NCI-H128 (cell line): ENCODE results near the gene SLC26A11.

ENCODE experiments used
- DNase-seq: peaks from one replicate; lab custom pipeline; 2025; ENCODE audit not compliant: unreplicated experiment; lab: John Stamatoyannopoulos, UW

SLC26A11 gene

DNA sequence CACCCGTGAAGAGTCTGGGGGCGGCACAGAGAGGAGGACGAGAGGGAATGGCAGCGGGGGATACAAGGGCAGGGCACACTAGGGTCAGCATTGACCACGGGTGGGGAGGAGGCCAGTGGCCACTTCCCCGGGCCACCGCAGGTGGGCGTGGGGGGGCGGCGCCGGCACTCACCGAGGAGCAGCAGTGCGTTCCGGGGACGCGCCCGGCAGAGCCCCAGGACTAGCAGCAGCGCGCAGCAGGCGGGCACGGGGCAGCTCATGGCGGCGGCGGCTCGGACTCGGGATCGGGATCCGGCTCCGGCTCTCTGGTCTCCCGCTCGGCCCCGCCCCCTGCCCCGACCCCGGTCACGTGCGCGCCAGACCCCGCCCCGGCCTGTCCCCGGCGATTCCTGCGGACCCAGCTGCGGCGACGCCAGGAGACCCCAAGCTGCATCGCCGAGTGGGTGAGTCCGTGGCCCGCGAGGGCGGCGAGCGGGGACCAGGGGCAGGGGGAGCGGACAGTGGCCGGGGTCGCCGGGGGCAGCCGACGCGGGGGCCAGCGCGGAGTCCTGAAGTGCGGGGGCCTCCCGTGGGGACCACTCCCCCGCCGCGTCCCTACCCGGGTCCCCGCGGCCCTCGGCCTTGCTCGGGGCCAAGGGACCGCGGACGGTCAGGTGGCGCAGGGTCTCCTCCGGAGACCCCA, at the start of gene SLC26A11, which contains the start of gene SGSH:
Gene SLC26A11, plus strand, starts transcription at position 374 of the 682 bp plus-strand sequence. CDS start 1,134 bp downstream, outside the sequence.
Gene SGSH, minus strand, starts transcription at position 280 of the 682 bp plus-strand sequence. Its CDS starts 20 bp downstream, at position 260.
- no peak for DNase-seq

DNA sequence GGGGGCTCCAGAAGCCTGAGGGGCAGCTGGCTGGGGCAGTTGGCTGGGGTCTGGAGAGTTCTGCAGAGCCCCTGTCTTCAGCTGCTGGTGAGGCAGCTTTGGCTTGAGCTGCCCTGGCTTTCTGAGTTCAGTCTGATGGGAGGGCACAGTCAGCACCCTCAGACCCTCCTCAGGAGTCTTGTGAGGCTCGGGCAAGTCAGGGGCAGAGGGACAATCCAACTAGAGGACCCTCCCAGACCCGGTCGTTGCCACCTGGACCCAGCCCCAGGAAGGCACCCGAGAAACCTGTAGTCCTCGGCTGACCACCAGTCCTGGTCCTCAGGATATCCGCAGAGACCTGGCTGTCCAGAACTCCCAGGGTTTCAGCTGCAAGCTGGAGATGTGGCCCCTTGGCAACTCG, 48.5 kb upstream of the SLC26A11 start:
- DNase-seq, result no peak

DNA sequence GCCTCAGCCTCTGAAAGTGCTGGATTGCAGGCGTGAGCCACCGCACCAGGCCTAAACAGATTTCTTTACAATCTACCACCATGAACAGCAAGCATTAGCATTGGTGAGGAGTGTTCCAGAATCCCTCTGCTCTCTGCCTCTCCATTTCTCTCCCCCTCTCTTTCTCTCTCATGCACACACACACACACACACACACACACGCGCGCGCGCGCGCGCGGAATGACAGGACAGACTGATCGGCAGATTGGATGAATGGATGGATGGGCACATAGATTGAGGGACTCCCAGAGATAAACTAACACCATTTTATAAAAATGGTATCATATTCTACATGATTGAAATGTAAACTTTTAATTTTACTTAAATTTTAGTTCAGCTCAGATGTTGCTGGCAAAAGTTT, 47.1 kb upstream of the SLC26A11 start:
- no peak for DNase-seq

DNA sequence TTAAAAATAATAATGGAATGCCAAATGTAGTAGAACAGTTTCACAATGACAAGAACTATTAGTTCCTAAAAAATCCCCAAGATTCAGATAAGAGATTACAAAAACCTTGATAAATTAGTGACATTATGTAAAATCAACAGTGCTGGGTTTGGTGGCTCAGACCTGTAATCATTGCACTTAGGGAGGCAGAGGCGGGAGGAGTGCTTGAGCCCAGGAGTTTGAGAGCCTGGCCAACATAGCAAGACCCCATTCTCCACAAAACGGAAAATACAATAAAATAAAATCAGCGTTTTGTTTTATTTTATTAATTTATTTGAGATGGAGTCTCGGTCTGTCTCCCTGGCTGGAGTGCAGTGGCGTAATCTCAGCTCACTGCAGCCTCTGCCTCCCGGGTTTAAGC, 46.3 kb upstream of the SLC26A11 start:
- no peak for DNase-seq

DNA sequence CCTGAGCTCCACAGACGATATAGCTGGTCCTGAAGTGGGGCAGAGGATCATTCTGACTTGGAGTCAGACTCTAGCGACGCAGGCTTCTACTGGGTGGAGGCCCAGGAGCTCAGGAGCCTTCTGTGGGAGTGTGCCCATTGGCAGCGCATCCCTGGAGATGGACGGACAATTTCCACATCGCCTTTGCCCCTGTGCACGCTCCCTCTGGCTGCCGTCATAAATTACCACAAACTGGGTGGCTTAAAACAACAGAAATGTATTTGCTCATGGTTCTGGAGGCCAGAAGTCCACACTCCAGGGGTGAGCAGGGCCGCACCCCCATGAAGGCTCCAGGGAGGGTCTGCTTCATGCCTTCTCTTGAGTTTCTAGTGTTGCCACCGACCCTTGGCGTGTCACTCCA, 43.5 kb upstream of the SLC26A11 start:
- DNase-seq, result no peak

DNA sequence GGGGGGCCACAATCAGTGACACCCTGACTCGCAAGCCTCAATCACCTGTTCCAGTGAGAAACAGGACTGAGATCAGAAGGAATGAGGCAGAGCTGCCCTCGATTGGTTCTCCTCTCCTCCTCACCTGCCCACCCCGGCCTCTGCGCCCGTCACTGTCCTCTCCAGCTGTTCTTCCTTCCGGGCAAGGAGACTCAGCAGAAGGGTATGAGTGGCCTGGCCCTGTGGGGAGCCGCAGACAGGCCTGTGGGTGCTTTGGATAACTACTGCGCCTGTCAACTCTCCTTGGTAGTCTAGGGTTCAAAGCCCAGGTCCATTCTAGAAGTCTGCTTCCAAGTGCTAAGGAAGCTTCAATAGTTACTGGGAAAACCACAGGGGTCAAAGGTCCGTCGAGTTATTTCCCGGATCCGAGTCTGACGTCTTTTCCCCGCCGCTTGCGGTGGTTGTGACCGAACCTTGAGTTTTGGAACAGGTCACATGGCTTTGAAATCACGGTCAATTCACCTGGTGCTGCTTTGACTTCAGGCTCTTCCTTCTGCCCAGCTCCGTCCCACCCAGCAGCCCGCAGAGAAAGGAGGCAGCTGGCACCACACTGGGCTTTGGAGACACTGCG, 42.1 kb upstream of the SLC26A11 start:
- no peak for DNase-seq

DNA sequence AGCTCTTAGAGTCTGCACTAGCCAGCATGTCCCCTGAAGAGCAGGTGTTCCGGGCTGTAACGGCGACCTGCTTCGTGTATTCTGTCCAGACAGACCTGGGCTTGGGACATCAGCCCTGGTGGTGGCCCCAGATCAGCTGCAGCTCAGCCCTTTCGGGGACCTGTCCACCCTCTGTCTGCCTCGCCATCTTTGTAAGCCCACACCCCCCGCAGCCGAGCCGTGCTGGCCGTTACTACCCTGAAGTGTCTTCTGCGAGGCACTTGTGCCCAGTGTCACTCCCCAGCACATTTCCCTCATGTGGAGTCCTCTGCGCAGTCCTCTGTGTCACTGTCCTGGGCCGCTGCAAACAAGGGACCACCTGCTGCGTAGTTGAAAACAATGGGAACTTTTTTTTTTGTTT, 40.0 kb upstream of the SLC26A11 start:
- no peak for DNase-seq

DNA sequence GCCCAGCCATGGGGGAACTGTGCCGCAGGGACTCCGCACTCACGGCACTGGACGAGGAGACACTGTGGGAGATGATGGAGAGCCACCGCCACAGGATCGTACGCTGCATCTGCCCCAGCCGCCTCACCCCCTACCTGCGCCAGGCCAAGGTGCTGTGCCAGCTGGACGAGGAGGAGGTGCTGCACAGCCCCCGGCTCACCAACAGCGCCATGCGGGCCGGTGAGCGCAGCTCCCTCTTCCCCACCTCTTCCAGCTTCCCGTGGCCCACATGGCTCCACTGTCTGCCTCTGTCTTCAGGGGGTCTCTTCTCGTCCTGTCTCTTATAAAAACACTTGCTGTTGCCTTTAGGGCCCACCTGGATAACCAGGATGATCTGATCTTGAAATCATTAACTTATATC, 38.8 kb upstream of the SLC26A11 start:
- no peak for DNase-seq

DNA sequence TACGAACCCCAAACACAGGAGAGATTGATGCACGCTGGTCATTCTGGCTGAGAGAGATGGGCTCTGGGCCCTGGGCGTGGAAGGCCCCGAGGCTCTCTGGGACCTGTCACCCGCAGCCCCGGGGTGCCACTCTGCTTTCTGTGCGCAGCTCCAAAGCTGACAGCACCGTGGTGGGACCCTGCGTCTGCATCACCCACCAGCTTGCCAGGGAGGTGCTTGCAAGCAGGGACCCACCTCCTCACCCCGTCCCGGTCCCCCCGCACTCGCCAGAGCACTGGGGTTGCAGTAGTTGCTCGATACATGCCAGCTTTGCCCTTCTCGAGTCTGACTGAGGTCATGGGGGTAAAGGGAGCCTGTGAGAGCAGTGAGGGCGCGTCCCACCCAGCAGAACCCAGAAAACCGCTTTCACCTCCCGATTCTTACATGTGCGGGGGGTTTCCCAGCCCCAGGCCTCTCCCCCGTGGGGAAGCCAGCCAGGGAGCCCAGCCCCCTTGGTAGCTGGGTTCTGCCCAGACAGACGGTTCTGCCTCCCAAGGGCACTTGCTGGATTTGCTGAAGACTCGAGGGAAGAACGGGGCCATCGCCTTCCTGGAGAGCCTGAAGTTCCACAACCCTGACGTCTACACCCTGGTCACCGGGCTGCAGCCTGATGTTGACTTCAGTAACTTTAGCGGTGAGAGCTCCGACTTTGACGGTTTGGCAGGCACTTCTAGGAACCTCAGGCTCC, 37.9 kb upstream of the SLC26A11 start:
- no peak for DNase-seq

DNA sequence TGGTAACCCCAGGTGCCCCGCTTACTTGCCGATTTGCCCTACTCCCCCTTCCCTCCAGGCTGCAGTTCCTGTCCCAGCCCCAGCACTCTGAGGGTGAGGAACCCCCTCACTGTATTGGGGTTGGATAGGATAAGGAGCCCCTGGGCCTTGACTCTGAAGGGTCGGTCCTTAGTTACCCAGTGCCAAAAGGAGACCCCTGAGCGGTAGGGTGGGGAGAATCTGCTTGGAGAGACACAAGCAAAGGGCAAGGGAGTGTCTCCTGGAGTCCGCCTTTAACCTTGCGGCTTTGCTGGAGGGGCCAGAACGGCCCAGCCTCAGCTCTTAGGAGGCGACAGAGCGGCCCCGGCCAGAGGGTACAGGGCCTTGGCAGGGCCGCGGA, 37.4 kb upstream of the SLC26A11 start:
- no peak for DNase-seq

DNA sequence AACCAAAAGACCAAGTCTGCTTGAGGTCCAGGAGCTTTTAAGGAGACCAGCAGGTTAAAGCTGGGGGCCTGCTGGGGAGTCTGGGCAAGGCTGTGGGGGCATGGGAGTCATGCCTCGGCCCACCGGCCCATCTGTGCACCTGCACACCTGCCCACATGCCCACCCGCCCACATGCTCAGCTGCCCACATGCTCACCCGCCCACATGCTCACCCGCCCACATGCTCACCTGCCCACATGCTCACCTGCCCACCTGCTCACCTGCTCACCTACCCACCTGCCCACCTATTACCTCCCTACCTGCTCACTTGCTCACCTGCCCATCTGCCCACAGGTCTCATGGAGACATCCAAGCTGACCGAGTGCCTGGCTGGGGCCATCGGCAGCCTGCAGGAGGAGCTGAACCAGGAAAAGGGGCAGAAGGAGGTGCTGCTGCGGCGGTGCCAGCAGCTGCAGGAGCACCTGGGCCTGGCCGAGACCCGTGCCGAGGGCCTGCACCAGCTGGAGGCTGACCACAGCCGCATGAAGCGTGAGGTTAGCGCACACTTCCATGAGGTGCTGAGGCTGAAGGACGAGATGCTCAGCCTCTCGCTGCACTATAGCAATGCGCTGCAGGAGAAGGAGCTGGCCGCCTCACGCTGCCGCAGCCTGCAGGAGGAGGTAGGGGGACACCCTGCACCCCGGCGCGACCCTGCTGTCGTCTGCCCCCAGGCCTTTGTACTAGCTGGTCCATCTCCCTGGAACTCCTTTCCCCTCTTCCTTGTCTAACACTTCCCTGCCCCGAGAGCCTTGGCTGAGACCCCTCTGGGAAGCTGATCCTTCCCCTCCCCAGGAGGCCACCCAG, 36.4 kb upstream of the SLC26A11 start:
- no peak for DNase-seq

DNA sequence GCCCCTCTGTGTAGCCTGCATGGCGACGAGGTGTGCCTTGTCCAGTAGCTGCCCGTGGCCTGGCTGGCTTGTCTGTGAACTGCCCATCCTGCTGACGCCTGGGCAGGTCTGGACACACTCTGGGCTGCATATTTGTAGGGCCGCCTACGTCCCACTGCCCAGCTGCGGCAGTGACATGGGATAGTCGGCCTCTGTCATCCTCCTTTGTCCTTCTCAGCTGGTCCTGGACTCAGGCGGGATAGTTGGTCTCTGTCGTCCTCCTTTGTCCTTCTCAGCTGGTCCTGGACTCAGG, 35.9 kb upstream of the SLC26A11 start:
- DNase-seq, result no peak

DNA sequence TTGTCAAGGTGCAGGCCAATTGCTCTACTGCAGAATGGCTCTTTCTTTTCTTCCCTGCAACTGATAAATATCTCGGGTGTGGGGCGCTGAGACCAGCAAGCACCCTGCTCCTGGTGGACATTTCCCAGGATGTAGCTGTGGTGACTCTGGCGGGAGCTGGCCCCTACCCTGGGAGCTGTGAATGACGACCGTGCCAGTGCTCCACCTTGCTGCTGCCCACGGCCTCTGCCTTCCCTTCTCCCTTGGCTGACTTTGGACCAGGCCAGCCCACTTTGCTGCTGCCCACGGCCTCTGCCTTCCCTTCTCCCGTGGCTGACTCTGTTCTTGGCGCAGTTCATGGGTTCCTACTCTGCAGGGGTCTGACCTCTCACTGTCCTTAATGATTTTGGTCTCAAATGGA, 34.3 kb upstream of the SLC26A11 start:
- DNase-seq, result no peak

DNA sequence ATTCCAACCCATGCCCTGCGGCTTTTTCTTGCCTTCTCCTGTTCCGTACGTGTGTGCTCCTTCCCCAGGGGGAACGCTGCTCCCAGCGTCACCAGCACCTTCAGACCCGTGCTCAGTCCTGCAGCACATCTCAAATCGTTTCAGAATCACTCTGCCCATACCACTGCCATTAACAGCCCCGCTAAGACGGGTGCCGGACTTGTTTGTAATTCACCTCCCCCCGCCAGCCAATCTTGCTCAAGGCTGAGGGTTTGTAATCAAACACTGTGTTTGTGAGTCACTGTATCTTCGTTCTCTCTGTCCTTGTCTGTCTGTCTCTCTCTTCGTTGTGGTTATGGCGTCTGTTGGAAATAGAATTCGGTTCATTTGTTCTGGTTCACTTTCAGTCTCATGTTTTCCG, 33.1 kb upstream of the SLC26A11 start:
- DNase-seq, result no peak

DNA sequence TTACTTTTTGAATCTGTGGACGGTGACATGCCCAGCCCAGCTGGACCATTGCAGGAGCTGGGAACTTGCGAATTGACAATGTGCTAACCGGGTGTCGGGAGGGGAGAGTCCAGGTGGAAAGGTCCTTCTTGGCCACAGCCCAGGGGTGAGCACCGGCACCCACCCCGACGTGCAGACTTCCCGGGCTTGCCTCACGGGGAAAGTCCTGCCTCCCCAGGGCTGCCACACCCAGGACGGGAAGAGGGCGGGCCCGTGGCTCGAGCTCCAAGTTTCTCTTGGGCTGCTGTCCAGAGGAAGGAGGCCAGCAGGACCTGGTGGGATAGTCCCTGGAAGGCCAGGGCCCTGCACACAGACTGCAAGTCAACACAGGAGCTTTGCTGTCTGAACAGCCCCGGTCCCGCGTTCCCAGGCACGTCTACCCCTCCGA, 32.7 kb upstream of the SLC26A11 start:
- DNase-seq, result no peak

DNA sequence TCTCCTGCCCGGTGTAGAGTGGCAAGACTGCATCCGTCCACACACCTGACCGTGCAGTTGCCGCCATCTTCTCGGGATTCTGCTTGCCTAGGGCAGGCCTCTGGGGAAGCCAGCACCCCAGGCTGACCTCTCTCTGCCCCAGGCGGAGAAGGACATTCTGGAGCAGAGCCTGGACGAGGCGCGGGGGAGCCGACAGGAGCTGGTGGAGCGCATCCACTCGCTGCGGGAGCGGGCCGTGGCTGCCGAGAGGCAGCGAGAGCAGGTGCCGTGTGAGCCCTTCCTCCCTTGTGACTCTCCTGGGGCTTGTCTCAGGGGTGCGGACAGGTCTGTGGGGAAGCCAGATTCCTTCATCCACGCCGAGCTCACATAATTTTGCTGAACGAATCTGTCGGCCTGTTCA, 30.6 kb upstream of the SLC26A11 start:
- DNase-seq, result no peak

DNA sequence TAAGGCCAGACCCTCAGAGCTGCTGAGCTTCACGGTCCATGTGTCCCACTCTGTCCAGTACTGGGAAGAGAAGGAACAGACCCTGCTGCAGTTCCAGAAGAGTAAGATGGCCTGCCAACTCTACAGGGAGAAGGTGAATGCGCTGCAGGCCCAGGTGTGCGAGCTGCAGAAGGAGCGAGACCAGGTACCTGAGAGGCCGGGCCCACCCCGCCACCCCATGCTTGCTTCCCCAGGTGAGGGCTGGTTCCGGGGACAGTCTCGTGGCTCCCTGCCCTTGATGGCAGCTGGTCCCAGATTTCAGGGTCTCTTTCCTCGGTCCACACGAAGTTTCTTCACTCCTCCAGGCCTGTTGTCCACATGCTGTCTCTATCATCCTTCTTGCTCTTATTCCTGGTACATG, 29.5 kb upstream of the SLC26A11 start:
- DNase-seq, result no peak

DNA sequence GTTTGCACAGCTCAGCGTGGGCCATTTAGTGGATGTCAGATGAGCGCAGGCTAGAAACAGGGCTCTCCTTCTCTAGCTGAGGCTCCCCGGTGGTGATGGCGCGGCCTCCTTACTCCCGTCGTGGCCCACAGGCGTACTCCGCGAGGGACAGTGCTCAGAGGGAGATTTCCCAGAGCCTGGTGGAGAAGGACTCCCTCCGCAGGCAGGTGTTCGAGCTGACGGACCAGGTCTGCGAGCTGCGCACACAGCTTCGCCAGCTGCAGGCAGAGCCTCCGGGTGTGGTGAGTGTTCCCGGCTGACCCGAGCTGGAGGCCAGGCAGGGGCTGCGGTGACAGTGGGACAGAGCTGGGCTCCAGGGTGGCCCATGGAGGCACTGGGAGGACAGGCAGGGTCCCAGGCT, 29.0 kb upstream of the SLC26A11 start:
- DNase-seq, result no peak

DNA sequence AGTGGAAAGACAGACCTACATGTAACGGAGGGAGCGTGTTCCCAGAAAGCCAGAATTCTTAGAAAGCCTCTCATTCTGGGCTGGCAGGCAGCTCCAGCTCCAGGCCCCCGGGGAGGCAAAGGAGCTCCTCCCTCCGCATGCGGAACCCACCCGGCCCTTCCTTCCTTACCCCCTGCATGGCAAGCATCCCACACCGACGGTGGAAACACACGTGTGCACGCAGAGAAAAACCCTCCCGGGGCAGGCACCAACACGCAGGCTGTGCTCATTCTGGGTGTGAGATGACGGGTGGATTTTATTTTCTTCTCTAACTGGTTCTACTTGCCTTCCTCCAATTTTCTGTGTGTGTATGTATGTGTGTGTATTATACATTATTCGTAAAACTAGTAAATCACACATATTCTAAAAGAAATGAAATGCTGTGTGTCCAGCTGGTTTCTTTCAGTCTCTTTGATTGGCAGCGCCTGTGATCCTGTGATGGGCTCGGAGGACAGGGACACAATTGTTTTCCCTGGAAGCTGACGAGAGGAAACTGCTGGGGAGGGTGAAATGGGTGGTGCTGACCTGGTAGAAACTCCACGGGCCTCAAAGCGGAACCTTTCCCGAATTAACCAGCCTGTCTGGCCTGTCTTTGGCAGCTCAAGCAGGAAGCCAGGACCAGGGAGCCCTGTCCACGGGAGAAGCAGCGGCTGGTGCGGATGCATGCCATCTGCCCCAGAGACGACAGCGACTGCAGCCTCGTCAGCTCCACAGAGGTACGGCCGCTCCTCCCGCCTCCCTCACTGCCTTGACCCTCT, 28.2 kb upstream of the SLC26A11 start:
- DNase-seq, result no peak

DNA sequence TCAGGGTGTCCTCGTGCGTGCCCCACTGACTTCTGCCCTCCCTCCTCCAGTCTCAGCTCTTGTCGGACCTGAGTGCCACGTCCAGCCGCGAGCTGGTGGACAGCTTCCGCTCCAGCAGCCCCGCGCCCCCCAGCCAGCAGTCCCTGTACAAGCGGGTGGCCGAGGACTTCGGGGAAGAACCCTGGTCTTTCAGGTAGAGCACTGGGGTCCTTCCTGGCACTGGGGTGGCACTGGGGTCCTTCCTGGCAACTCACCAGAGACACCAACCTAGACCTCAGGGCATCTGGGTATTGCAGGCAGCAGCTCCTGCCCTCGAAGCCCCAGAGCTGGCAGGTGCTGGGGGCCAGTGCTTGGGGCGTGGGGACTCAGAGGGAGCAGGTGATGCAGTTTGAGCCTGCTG, 25.1 kb upstream of the SLC26A11 start:
- no peak for DNase-seq
